Keratinocyte (primary cell): ENCODE measurements around the gene ARHGAP6. TPM values are rescaled to one million over a fixed set of nuclear protein-coding genes. Genes with fewer than 3 reads are reported as not detected.

Experiments used
- DNase-seq: peaks from one replicate; pipeline ENCODE4 v3.0.0-alpha.2; 2011; ENCODE audit warnings: low read depth, missing footprints, low spot score
- FAIRE-seq: peaks from 2 replicates; lab custom pipeline; 2011; peaks lifted over from hg19 to GRCh38; lab: Jason Lieb, UNC
- H2AFZ ChIP-seq: 2 replicates; pipeline ENCODE4 v1.6.0; 2012; ENCODE audit warnings: low read length, control low read depth, inconsistent platforms; ENCODE audit not compliant: control insufficient read depth
- H3K27ac ChIP-seq: 2 replicates; pipeline ENCODE4 v1.5.1; 2011; ENCODE audit warnings: low read length; ENCODE audit not compliant: control insufficient read depth, insufficient read depth
- H3K27me3 ChIP-seq: 3 replicates; pipeline ENCODE4 v1.6.0; 2011; ENCODE audit warnings: low read length; ENCODE audit not compliant: control insufficient read depth, insufficient read depth; ENCODE audit errors: extremely low read depth
- H3K36me3 ChIP-seq, 2 experiments: 2 replicates in 1 of 2; 3 replicates in 1 of 2; pipeline ENCODE4 v1.5.1; 2011; ENCODE audit warnings: low read length in 2 of 2, mild to moderate bottlenecking in 1 of 2; ENCODE audit not compliant: control insufficient read depth in 2 of 2, insufficient read depth in 2 of 2; ENCODE audit errors: extremely low read depth in 1 of 2
- H3K4me1 ChIP-seq: 3 replicates; pipeline ENCODE4 v1.5.1; 2011; ENCODE audit warnings: low read length; ENCODE audit not compliant: control insufficient read depth, insufficient read depth; ENCODE audit errors: extremely low read depth
- H3K4me2 ChIP-seq: 3 replicates; pipeline ENCODE4 v1.6.0; 2011; ENCODE audit warnings: low read depth, low read length; ENCODE audit not compliant: control insufficient read depth, insufficient read depth; ENCODE audit errors: extremely low read depth
- H3K4me3 ChIP-seq, 3 experiments: fragments of 200-600 bp in 1 of 3; sonication (generic) in 1 of 3; 2 replicates in 2 of 3; 3 replicates in 1 of 3; pipeline ENCODE4 v1.5.1; 2011 to 2016; ENCODE audit warnings: low read length in 3 of 3, mild to moderate bottlenecking in 3 of 3, control low read depth in 2 of 3, inconsistent platforms in 1 of 3, low read depth in 1 of 3, mixed read lengths in 1 of 3, mixed run types in 1 of 3, moderate library complexity in 1 of 3; ENCODE audit not compliant: control insufficient read depth in 2 of 3, insufficient read depth in 2 of 3; ENCODE audit errors: extremely low read depth in 1 of 3
- H3K79me2 ChIP-seq: 2 replicates; pipeline ENCODE4 v1.6.0; 2012; ENCODE audit warnings: low read length; ENCODE audit not compliant: control insufficient read depth, insufficient read depth
- H3K9ac ChIP-seq: 3 replicates; pipeline ENCODE4 v1.6.0; 2011; ENCODE audit warnings: low read length; ENCODE audit not compliant: control insufficient read depth, insufficient read depth; ENCODE audit errors: extremely low read depth
- H3K9me1 ChIP-seq: 3 replicates; pipeline ENCODE4 v1.6.0; 2011; ENCODE audit warnings: low read length; ENCODE audit not compliant: control insufficient read depth, insufficient read depth; ENCODE audit errors: extremely low read depth
- H3K9me3 ChIP-seq: 2 replicates; pipeline ENCODE4 v1.5.1; 2012; ENCODE audit warnings: low read depth, low read length; ENCODE audit not compliant: control insufficient read depth
- H4K20me1 ChIP-seq: 3 replicates; pipeline ENCODE4 v1.6.0; 2011; ENCODE audit warnings: low read length; ENCODE audit not compliant: control insufficient read depth, insufficient read depth; ENCODE audit errors: extremely low read depth
- CTCF ChIP-seq, 3 experiments: IDR thresholded peaks in 1 of 3; conservative IDR thresholded peaks in 1 of 3; optimal IDR thresholded peaks in 1 of 3; 2 replicates in 2 of 3; 3 replicates in 1 of 3; pipeline versions ENCODE3 to v1.5.1; 2011; ENCODE audit warnings: low read length in 3 of 3, mild to moderate bottlenecking in 3 of 3, moderate library complexity in 2 of 3, control low read depth in 1 of 3, inconsistent platforms in 1 of 3; ENCODE audit not compliant: insufficient read depth in 2 of 3; ENCODE audit errors: extremely low read depth in 1 of 3
- EZH2 ChIP-seq: IDR thresholded peaks from one replicate; pipeline ENCODE4 v1.6.1; 2012; ENCODE audit warnings: inconsistent platforms, mild to moderate bottlenecking, low read length, moderate library complexity
- dilution Hi-C: fragments of 300-500 bp; cut with MboI; formaldehyde crosslinking; loops from one replicate; pipeline ENCODE4 v1.7.0; 2020; ENCODE audit warnings: low sequenced_read_pairs; ENCODE audit not compliant: extremely low pct_ligation_motif_present
- polyA plus RNA-seq, 5 experiments: library from polyadenylated mRNA; depleted of rRNA in 3 of 5; stranded (reverse) in 3 of 5; stranded (forward) in 1 of 5; unstranded in 1 of 5; fragments of >200 nt; gene quantifications; 1 replicate in 1 of 5; 2 replicates in 3 of 5; 3 replicates in 1 of 5; pipeline versions ENCODE4 v1.2.1 to v1.2.3, GENCODE V29; 2011 to 2012; ENCODE audit warnings: missing spikeins in 2 of 5, low read depth in 1 of 5, low replicate concordance in 1 of 5

Gene ARHGAP6
- polyA plus RNA-seq, 1 donor (not counting 4 experiments of a cell fraction or from before 2014, with no cell fraction given) = 0.01 TPM

GRCh38 chrX:11293113-11293512 is 372.6 kb downstream of the ARHGAP6 start, which contains the start of gene AMELX:
Gene AMELX (plus strand): TSS chrX:11293413. CDS start chrX:11294789, 1,376 bp downstream.
- H3K4me1 ChIP-seq = no peaks in the 10 kb centered on the region
- H3K27ac ChIP-seq = no peak within 1 kb of the TSS
- DNase-seq (no peak), FAIRE-seq (no peak)
- no peaks in the 10 kb centered on the region for H3K9me3 ChIP-seq
- no peak within 1 kb of the TSS for H3K4me2 ChIP-seq
- no peaks in the 10 kb centered on the region for H3K79me2 ChIP-seq
- TF ChIP-seq EZH2 (no peak), CTCF (optimal IDR thresholded peaks at IDR 0.05 in 1 of 3, IDR thresholded peaks at IDR 0.05 in 1 of 3, conservative IDR thresholded peaks at IDR 0.05 in 1 of 3; ENCODE audit: extremely low read depth in 1 of 3, insufficient read depth in 2 of 3, low read length in 3 of 3) (no peak)
- dilution Hi-C loops = no loop called here
- H2AFZ ChIP-seq = no peak within 1 kb of the TSS
- H3K9ac ChIP-seq = no peak within 1 kb of the TSS
- no peaks in the 10 kb centered on the region for H4K20me1 ChIP-seq
- no peaks in the 10 kb centered on the region for H3K27me3 ChIP-seq
- H3K36me3 ChIP-seq = no peaks in the 10 kb centered on the region
- H3K9me1 ChIP-seq = no peaks in the 10 kb centered on the region
- no peak within 1 kb of the TSS for H3K4me3 ChIP-seq

- FAIRE-seq = no peak
Measured at GRCh38 chrX:11290416-11291102, 375.2 kb downstream of the ARHGAP6 start.

More at GRCh38 chrX:11290416-11291102, 375.2 kb downstream of the ARHGAP6 start:
- no peaks in the 10 kb centered on the region for H4K20me1 ChIP-seq
- dilution Hi-C loops = no loop called here
- no peak overlapping the region for H3K4me2 ChIP-seq
- no peak overlapping the region for H3K27ac ChIP-seq
- no peak overlapping the region for H3K4me3 ChIP-seq
- H3K4me1 ChIP-seq = no peaks in the 10 kb centered on the region
- no peak overlapping the region for H2AFZ ChIP-seq
- H3K9me3 ChIP-seq = no peaks in the 10 kb centered on the region
- no peak overlapping the region for H3K9ac ChIP-seq
- H3K9me1 ChIP-seq = no peaks in the 10 kb centered on the region
- H3K79me2 ChIP-seq = no peaks in the 10 kb centered on the region
- H3K27me3 ChIP-seq = no peaks in the 10 kb centered on the region
- no peak for DNase-seq
- H3K36me3 ChIP-seq = no peaks in the 10 kb centered on the region
- TF ChIP-seq EZH2 (no peak), CTCF (optimal IDR thresholded peaks at IDR 0.05 in 1 of 3, IDR thresholded peaks at IDR 0.05 in 1 of 3, conservative IDR thresholded peaks at IDR 0.05 in 1 of 3; ENCODE audit: extremely low read depth in 1 of 3, insufficient read depth in 2 of 3, low read length in 3 of 3) (no peak)
